GM12878 (cell line): Measurements from ENCODE around the gene ADAMTS19. TPM values are rescaled to one million over a fixed set of nuclear protein-coding genes. Genes with fewer than 3 reads are reported as not detected.

Source experiments
- ATAC-seq: fragments of 200-7000 bp; cut with Tn5 transposase; 3 replicates; pipeline ENCODE4 v1.9.1; 2020; ENCODE audit warnings: mild to moderate bottlenecking, moderate library complexity
- BruUV-seq: library from RNA; stranded (reverse); fragments of 400-500 nt; replicated peaks from 2 replicates; lab custom pipeline; 2021; lab: Mats Ljungman, UMichigan
- CTCF ChIA-PET: fragments of 300-600 bp; sonication (Branson Sonifier 250); formaldehyde crosslinking; extraction: SDS; loops from one replicate; lab custom pipeline; 2021; ENCODE audit warnings: inconsistent platforms; lab: Yijun Ruan, JAX
- POLR2A ChIA-PET: fragments of 350-600 bp; formaldehyde crosslinking; extraction: SDS; loops from one replicate; lab custom pipeline; 2021; ENCODE audit warnings: inconsistent platforms; lab: Charles Lee
- RAD21 ChIA-PET: fragments of 300-600 bp; sonication (Branson Sonifier 250); formaldehyde crosslinking; loops from one replicate; lab custom pipeline; 2023; ENCODE audit warnings: antibody characterized with exemption; ENCODE audit not compliant: unreplicated experiment; lab: Charles Lee
- SMC1A ChIA-PET: fragments of 300-600 bp; sonication (Branson Sonifier 250); formaldehyde crosslinking; loops from one replicate; lab custom pipeline; 2023; ENCODE audit not compliant: unreplicated experiment, uncharacterized antibody; lab: Charles Lee
- DNase-seq: peaks from one replicate; pipeline ENCODE4 v3.0.0-alpha.2; 2011; ENCODE audit warnings: low read depth, low spot score
- FAIRE-seq: peaks from 3 replicates; lab custom pipeline; 2011; peaks lifted over from hg19 to GRCh38; lab: Jason Lieb, UNC
- H2AFZ ChIP-seq: 2 replicates; pipeline ENCODE4 v1.6.0; 2011; ENCODE audit warnings: low read depth, low read length, control low read depth; ENCODE audit not compliant: control insufficient read depth
- H3K27ac ChIP-seq: 2 replicates; pipeline ENCODE4 v1.5.1; 2011; ENCODE audit warnings: control low read depth; ENCODE audit not compliant: control insufficient read depth, insufficient read depth
- H3K27me3 ChIP-seq, 2 experiments: replicated peaks in 1 of 2; 2 replicates each; pipeline versions ENCODE4 v1.6.0 to v1.6.1; 2011; ENCODE audit warnings: low read length in 1 of 2; ENCODE audit not compliant: control insufficient read depth in 2 of 2, insufficient read depth in 2 of 2
- H3K36me3 ChIP-seq, 2 experiments: 2 replicates each; pipeline ENCODE4 v1.5.1; 2011; ENCODE audit warnings: low read length in 1 of 2; ENCODE audit not compliant: control insufficient read depth in 2 of 2, insufficient read depth in 2 of 2
- H3K4me1 ChIP-seq: 2 replicates; pipeline ENCODE4 v1.6.1; 2011; ENCODE audit warnings: mild to moderate bottlenecking, low read length, moderate library complexity, mixed read lengths; ENCODE audit not compliant: control insufficient read depth, insufficient read depth
- H3K4me2 ChIP-seq: 2 replicates; pipeline ENCODE4 v1.6.0; 2011; ENCODE audit warnings: control low read depth; ENCODE audit not compliant: control insufficient read depth, insufficient read depth
- H3K4me3 ChIP-seq: fragments of 200-600 bp; sonication (generic); 2 replicates; pipeline ENCODE4 v1.5.1; 2016
- H3K79me2 ChIP-seq: 2 replicates; pipeline ENCODE4 v1.6.0; 2011; ENCODE audit warnings: low read length; ENCODE audit not compliant: control insufficient read depth, insufficient read depth
- H3K9ac ChIP-seq: 2 replicates; pipeline ENCODE4 v1.8.0; 2011; ENCODE audit warnings: low read length, control low read depth, mixed read lengths; ENCODE audit not compliant: control insufficient read depth, insufficient read depth
- H3K9me3 ChIP-seq: replicated peaks from 3 replicates; pipeline ENCODE4 v1.5.1; 2011; ENCODE audit warnings: mild to moderate bottlenecking, low read length; ENCODE audit not compliant: control insufficient read depth, insufficient read depth
- H4K20me1 ChIP-seq: 2 replicates; pipeline ENCODE4 v1.6.0; 2011; ENCODE audit not compliant: control insufficient read depth, insufficient read depth
- CBX3 ChIP-seq: fragments of 200-600 bp; sonication (generic); IDR thresholded peaks from 2 replicates; pipeline ENCODE4 v1.6.1; 2016; ENCODE audit warnings: low read depth, borderline replicate concordance
- FOS ChIP-seq: IDR thresholded peaks from 3 replicates; pipeline ENCODE4 v1.6.1; 2011; ENCODE audit warnings: borderline replicate concordance; ENCODE audit not compliant: insufficient read length; ENCODE audit errors: extremely low read depth
- FOXM1 ChIP-seq: IDR thresholded peaks from 2 replicates; pipeline ENCODE4 v1.6.1; 2012; ENCODE audit warnings: low read depth, mild to moderate bottlenecking, inconsistent platforms, low read length, moderate library complexity
- HDAC2 ChIP-seq: fragments of 200-600 bp; sonication (generic); IDR thresholded peaks from 2 replicates; pipeline ENCODE4 v1.6.1; 2017
- MYC ChIP-seq: IDR thresholded peaks from 2 replicates; pipeline ENCODE4 v1.6.1; 2011; ENCODE audit warnings: mild to moderate bottlenecking, low read length, moderate library complexity, inconsistent platforms; ENCODE audit not compliant: insufficient read depth, insufficient replicate concordance, insufficient read length, severe bottlenecking
- NFXL1 ChIP-seq: fragments of 450-650 bp; IDR thresholded peaks from 2 replicates; pipeline ENCODE4 v1.6.1; 2017; ENCODE audit warnings: antibody characterized with exemption, mild to moderate bottlenecking, borderline replicate concordance
- SUPT20H ChIP-seq: IDR thresholded peaks from 2 replicates; pipeline ENCODE4 v1.6.1; 2011; ENCODE audit warnings: low read depth, mild to moderate bottlenecking, low read length, moderate library complexity, borderline replicate concordance; ENCODE audit not compliant: control insufficient read depth
- ZNF24 ChIP-seq: fragments of 450-650 bp; IDR thresholded peaks from 2 replicates; pipeline ENCODE4 v1.6.1; 2017; ENCODE audit warnings: antibody characterized with exemption, mild to moderate bottlenecking
- ZZZ3 ChIP-seq: IDR thresholded peaks from 2 replicates; pipeline ENCODE4 v1.6.1; 2011; ENCODE audit warnings: low read depth; ENCODE audit not compliant: control insufficient read depth, insufficient read length
- WGBS: methylation state at CpG from one replicate; pipeline ENCODE4 v1.1.6; 2016; ENCODE audit warnings: low lambda C conversion rate; ENCODE audit not compliant: insufficient replicate concordance, insufficient coverage; ENCODE audit errors: missing lambda C conversion rate; 5-methylcytosine and 5-hydroxymethylcytosine counted together
- in situ Hi-C: fragments of 300-500 bp; cut with MboI; formaldehyde crosslinking; loops from 9 replicates; pipeline ENCODE4 v1.14.3; 2018; ENCODE audit warnings: mixed read lengths
- intact Hi-C: fragments of 100-400 bp; cut with micrococcal nuclease; formaldehyde crosslinking; loops from one replicate; pipeline ENCODE4 v1.14.2; 2022; ENCODE audit not compliant: unreplicated experiment
- polyA plus RNA-seq, 11 experiments: library from polyadenylated mRNA; depleted of rRNA in 4 of 11; unstranded in 6 of 11; stranded (reverse) in 5 of 11; fragments of >200 nt; fragmentation: Nextera tagmentation in 4 of 11; fragmentation: Illumina TruSeq in 1 of 11; extraction: Ambion mirVana in 4 of 11; extraction: Trizol in 1 of 11; gene quantifications; 1 replicate in 1 of 11; 2 replicates in 10 of 11; pipeline versions ENCODE4 v1.2.1 to v1.2.3, GENCODE V29; 2011 to 2016; ENCODE audit warnings: inconsistent platforms in 2 of 11, missing spikeins in 2 of 11, low read depth in 1 of 11
- total RNA-seq, 4 experiments: library from RNA; depleted of rRNA in 3 of 4; stranded (reverse); fragments of >200 nt in 3 of 4; fragmentation: Illumina TruSeq in 1 of 4; extraction: Trizol in 1 of 4; gene quantifications; 2 replicates each; pipeline versions ENCODE4 v1.2.1 to v1.2.3, GENCODE V29; 2013 to 2021
- TF ChIP-seq, protein P1 (sequence below): fragments of 450-650 bp; IDR thresholded peaks from 2 replicates; pipeline ENCODE4 v1.6.1; 2017; ENCODE audit warnings: low read depth, mild to moderate bottlenecking, moderate library complexity
- TF ChIP-seq, protein P2 (sequence below): fragments of 450-650 bp; formaldehyde crosslinking; IDR thresholded peaks from 2 replicates; pipeline ENCODE4 v1.4.0; 2020; ENCODE audit warnings: mild to moderate bottlenecking, moderate library complexity
- TF ChIP-seq, protein P3 (sequence below): IDR thresholded peaks from 2 replicates; pipeline ENCODE4 v1.6.1; 2011; ENCODE audit warnings: borderline replicate concordance, low read depth, mild to moderate bottlenecking, moderate library complexity, mixed read lengths, low read length; ENCODE audit not compliant: insufficient read depth; ENCODE audit errors: extremely low read length
- TF ChIP-seq, protein P4 (sequence below): IDR thresholded peaks from 2 replicates; pipeline ENCODE4 v1.6.1; 2011; ENCODE audit warnings: low read depth, low read length, improper control_type of control experiment, borderline replicate concordance

Gene ADAMTS19
- total and polyA plus RNA-seq, 10 of the 15 experiments (the other 5 are each of a cell fraction or from before 2014, with no cell fraction given): not detected

DNA sequence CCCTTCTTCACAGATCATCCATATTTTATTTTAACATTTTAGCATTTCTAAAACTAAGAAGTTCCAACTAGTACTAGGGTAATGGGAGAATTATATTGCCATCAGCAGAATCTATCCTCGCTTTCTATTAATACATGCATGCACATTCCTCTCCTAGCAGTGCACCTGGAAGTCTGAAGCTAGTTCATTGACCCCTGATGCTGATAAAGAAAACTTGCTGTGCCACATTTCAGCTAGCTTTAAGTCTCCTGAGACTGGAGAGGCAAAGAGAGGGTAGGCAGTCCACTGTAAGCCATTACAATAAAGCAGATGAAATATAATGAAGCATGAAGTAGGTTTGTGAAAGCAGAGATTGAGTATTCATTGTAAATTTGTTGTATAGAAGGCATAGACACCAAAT is 303.6 kb downstream of the ADAMTS19 start (continued):
- TF ChIP-seq FOS (no peak), NFXL1 (no peak), MYC (no peak), ZZZ3 (no peak)
- TF ChIP-seq, protein P1, sequence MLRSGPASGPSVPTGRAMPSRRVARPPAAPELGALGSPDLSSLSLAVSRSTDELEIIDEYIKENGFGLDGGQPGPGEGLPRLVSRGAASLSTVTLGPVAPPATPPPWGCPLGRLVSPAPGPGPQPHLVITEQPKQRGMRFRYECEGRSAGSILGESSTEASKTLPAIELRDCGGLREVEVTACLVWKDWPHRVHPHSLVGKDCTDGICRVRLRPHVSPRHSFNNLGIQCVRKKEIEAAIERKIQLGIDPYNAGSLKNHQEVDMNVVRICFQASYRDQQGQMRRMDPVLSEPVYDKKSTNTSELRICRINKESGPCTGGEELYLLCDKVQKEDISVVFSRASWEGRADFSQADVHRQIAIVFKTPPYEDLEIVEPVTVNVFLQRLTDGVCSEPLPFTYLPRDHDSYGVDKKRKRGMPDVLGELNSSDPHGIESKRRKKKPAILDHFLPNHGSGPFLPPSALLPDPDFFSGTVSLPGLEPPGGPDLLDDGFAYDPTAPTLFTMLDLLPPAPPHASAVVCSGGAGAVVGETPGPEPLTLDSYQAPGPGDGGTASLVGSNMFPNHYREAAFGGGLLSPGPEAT: no peak

DNA sequence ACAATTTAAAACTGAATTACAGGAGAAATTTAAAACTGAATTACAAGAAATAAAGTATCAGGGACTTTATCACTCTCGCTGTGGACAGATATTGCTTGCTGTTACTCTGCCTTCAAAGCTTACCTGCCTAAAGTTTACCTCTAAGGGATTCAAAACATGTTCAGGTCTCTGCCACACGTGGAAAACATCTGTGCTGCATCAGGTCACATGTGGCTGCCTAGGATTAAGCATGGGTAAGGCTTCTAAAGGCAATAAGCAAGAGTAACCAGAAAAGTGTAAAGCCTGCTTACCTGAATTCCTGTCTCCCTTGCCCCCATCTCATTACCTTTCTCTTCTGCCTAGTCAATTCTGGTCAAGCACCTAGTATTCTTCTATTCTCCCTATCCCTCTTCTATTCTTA is 306.7 kb downstream of the ADAMTS19 start:
- Histone ChIP-seq H3K4me3 (no peak overlapping the region), H3K27me3 (no peaks in the 10 kb centered on the region), H2AFZ (no peak overlapping the region), H3K27ac (no peak overlapping the region), H3K9me3 (no peaks in the 10 kb centered on the region), H4K20me1 (no peaks in the 10 kb centered on the region), H3K36me3 (no peaks in the 10 kb centered on the region), H3K79me2 (no peaks in the 10 kb centered on the region), H3K4me2 (no peak overlapping the region), H3K9ac (no peak overlapping the region), H3K4me1 (no peaks in the 10 kb centered on the region)
- intact Hi-C loops (loop anchor here (5.0 kb wide), 4 partner anchors 224 to 1554 kb away; no protein-coding TSS in a partner anchor), in situ Hi-C loops (loop anchor here (25.0 kb wide), 1 partner anchor 1554 kb away; no protein-coding TSS in a partner anchor)
- SMC1A ChIA-PET: interaction anchor here (0.9 kb wide), 2 partner anchors 102 to 106 kb away, joined by 3 to 4 read pairs; no protein-coding TSS in a partner anchor
- 43% methylated on average over 2 of the region's 2 CpGs for WGBS
- POLR2A ChIA-PET: no interaction called here
- RAD21 ChIA-PET: no interaction called here
- ATAC-seq: no peak
- no peak for FAIRE-seq
- BruUV-seq: no TSS peak
- no peak for DNase-seq
- TF ChIP-seq FOXM1 (no peak), CBX3 (no peak), ZNF24 (no peak), SUPT20H (no peak), HDAC2 (no peak)
- TF ChIP-seq, protein P2, sequence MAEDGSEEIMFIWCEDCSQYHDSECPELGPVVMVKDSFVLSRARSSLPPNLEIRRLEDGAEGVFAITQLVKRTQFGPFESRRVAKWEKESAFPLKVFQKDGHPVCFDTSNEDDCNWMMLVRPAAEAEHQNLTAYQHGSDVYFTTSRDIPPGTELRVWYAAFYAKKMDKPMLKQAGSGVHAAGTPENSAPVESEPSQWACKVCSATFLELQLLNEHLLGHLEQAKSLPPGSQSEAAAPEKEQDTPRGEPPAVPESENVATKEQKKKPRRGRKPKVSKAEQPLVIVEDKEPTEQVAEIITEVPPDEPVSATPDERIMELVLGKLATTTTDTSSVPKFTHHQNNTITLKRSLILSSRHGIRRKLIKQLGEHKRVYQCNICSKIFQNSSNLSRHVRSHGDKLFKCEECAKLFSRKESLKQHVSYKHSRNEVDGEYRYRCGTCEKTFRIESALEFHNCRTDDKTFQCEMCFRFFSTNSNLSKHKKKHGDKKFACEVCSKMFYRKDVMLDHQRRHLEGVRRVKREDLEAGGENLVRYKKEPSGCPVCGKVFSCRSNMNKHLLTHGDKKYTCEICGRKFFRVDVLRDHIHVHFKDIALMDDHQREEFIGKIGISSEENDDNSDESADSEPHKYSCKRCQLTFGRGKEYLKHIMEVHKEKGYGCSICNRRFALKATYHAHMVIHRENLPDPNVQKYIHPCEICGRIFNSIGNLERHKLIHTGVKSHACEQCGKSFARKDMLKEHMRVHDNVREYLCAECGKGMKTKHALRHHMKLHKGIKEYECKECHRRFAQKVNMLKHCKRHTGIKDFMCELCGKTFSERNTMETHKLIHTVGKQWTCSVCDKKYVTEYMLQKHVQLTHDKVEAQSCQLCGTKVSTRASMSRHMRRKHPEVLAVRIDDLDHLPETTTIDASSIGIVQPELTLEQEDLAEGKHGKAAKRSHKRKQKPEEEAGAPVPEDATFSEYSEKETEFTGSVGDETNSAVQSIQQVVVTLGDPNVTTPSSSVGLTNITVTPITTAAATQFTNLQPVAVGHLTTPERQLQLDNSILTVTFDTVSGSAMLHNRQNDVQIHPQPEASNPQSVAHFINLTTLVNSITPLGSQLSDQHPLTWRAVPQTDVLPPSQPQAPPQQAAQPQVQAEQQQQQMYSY: no peak
- TF ChIP-seq, protein P3, sequence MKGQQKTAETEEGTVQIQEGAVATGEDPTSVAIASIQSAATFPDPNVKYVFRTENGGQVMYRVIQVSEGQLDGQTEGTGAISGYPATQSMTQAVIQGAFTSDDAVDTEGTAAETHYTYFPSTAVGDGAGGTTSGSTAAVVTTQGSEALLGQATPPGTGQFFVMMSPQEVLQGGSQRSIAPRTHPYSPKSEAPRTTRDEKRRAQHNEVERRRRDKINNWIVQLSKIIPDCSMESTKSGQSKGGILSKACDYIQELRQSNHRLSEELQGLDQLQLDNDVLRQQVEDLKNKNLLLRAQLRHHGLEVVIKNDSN: no peak
- TF ChIP-seq, protein P4, sequence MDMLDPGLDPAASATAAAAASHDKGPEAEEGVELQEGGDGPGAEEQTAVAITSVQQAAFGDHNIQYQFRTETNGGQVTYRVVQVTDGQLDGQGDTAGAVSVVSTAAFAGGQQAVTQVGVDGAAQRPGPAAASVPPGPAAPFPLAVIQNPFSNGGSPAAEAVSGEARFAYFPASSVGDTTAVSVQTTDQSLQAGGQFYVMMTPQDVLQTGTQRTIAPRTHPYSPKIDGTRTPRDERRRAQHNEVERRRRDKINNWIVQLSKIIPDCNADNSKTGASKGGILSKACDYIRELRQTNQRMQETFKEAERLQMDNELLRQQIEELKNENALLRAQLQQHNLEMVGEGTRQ: no peak
- CTCF ChIA-PET: interaction anchor here (0.7 to 2.6 kb wide), 5 partner anchors 8 to 861 kb away, joined by 3 to 27 read pairs (median 5); no protein-coding TSS in a partner anchor
